Putamen (tissue), 1 donor: Measurements from ENCODE around the gene AADACL2.
"Not testable (repeated sequence)": the region's sequence is repeated elsewhere in the genome, so short reads cannot be mapped to it uniquely, and the experiment has no call there.

Experiments used
- DNase-seq: peaks from one replicate; pipeline ENCODE4 v3.0.0-alpha.2; 2016; ENCODE audit warnings: low spot score

AADACL2 gene, protein sequence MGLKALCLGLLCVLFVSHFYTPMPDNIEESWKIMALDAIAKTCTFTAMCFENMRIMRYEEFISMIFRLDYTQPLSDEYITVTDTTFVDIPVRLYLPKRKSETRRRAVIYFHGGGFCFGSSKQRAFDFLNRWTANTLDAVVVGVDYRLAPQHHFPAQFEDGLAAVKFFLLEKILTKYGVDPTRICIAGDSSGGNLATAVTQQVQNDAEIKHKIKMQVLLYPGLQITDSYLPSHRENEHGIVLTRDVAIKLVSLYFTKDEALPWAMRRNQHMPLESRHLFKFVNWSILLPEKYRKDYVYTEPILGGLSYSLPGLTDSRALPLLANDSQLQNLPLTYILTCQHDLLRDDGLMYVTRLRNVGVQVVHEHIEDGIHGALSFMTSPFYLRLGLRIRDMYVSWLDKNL

DNA sequence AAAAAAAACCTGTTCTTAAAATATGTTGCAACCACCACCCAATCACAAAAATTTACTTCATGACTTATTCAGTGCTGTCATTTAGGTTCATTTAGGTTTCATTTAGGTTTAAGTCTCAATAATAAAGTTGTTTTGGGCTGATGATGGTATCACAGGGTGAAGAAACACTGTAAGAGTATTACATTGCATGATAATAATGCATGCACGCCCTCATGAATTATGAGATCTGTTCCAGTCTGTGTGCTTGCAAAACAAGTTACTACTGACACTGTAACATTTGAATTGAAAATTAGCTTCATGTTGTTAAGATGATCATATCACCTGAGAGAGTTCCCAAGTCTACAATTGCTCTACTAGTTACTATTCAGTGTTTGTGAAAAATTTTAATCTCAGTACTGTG, at the start of gene AADACL2:
Gene AADACL2 (plus strand): TSS at position 315 of the 400 bp plus-strand sequence. CDS start 109 bp downstream, outside the sequence.
- no peak for DNase-seq

DNA sequence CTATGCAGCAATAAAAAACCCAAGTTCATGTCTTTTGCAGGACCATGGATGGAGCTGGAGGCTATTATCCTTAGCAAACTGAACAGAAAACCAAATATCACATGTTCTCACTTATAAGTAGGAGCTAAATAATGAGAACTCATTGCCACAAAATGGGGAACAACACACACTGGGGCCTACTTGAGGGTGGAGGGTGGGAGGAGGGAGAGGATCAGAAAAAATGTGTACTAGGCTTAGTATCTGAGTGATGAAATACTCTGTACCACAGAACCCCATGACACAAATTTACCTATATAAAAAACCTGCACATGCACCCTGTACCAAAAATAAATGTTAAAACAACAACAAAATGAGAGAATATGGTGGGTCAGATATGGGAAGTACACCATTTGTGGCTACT, 49.6 kb upstream of the AADACL2 start:
- no peak for DNase-seq

DNA sequence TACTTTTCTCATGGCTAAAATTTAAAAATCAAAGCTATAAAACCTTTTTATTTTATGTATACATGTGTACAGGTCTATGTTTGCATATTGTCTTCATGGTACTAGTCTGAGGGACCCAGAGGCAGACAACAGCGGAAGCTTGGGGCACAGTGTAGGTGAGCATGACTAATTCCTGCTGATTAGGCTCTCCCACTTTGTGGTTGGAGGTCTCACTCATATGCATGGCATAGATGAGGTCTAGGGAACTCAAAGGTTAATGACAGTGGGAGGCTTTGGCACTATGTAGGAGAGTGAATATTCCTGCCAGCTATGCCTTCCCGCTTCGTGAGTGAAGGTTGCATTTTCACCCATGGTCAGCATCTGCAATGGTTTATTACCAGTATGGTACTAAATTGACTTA, 47.5 kb upstream of the AADACL2 start:
- no peak for DNase-seq

DNA sequence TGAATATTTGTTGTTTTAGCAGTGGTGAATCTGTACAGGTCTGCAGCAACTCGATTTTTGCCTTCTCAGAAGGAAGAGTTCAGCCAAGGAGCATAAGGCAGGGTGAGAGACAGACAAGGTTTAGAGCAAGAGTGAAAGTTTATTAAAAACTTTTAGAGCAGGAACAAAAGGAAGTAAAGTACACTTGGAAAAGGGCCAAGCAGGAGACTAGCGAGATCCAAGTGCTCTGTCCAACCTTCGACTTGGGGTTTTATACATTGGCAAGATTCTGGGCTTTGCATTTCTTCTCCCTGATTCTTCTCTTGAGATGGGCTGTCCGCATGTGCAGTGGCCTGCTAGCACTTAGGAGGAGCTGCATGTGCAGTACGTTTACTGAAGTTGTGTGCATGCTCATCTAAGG, 46.7 kb upstream of the AADACL2 start:
- DNase-seq = no peak

DNA sequence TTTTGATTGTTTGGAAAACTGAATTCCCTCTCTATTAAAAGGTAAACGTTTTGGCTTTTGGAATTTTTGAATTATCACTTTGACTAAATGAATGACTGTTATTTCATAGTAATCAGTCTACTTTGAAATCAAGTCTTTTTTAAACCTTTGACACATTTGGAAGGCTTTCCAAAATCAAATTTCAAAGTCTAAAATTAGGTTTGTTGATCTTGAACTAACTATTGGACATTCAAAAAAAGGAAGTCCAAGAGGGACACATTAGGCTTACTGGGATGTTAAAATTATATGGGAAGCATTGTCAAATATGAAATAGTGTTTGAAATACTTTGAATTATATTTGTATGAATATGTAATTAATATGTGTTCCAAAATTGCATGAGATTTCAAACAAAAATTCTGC, 45.2 kb upstream of the AADACL2 start:
- no peak for DNase-seq

DNA sequence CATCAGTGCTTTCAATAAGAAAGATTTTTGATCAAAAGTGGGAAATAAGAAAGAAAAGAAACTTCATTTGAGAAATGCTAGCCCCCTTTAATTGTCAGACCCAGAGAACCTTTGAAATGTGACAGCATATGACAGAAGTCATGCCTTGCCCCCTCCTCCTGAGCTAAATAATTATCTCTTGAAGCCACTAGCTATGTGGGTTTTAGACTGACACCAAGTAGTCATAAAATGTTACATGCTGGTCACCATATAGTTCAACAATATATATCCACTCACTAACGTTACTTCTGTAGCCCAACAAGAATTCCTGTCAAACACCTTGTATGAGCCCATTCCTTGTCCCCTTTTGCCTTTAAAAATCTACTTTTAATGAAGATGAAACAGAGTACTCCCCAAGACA, 43.1 kb upstream of the AADACL2 start:
- no peak for DNase-seq

DNA sequence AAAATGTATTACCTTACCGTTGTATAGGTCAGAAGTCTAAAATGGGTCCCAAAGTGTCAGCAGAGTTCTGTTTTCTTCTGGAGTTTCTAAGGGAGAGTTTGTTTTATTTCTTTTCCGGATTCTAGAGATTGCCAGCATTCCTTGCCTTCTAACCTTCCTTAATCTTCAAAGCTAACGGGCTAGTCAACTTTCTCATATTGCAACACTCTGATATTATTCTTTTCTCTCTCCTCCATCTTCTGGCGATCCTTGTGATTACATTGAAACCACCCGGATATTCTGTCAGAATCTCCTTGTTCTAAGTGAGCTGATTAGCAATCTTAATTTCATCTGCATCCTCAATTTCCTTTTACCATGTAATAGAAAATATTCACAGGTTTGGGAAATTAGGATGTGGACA, 36.2 kb upstream of the AADACL2 start:
- no peak for DNase-seq

DNA sequence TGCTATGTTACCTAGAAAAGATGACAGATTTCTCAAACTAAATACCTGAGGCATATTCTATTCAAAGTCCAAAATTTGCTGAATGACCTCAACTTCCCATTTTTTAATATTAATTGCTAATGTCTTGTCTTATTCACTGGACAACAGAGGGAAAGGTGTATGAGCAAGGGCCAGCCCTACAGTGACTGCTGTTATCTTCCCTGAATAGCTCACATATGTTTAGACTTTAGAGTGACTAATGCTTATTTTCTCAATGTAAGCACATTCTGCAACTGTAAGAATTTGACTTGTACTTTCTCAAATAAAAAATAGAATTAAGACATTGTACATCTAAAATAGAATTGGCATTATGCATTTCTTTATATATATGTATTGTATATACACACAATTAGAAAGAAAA, 26.5 kb upstream of the AADACL2 start:
- DNase-seq = no peak

DNA sequence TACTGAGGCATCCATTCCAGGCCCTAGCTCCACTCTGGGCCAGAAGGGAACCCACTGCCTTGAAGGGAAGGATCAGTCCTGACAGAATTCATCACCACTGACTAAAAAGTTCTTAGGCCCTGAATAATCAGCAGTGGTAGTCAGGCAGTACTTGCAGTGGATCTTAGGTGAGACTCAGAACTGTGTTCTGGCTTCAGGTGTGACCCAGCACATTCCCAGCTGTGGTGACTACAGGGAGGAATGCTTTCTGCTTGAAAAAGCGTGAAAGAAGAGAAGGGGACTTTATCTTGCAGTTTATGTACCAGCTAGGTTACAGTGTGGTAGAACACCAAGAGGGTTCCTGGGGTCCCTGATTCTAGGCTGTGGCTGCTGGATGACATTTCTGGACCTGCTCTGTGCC, 24.9 kb upstream of the AADACL2 start:
- DNase-seq = no peak

DNA sequence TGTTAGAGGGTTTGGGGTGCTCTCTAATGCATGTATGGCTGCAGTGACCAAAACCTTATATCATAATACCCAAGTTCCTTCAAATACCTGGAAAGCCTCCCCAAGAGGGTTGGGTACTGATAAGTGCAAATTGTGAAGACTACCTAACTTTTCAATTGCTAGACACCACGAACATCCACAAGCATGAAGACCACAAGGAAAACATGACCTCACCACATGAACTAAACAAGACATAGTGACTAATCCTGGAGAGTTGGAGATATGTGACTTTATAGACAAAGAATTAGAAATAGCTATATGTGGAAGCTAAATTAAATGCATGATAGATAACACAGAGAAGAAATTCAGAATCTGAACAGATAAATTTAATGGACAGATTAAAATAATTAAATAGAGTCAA, 23.9 kb upstream of the AADACL2 start:
- DNase-seq = no peak

DNA sequence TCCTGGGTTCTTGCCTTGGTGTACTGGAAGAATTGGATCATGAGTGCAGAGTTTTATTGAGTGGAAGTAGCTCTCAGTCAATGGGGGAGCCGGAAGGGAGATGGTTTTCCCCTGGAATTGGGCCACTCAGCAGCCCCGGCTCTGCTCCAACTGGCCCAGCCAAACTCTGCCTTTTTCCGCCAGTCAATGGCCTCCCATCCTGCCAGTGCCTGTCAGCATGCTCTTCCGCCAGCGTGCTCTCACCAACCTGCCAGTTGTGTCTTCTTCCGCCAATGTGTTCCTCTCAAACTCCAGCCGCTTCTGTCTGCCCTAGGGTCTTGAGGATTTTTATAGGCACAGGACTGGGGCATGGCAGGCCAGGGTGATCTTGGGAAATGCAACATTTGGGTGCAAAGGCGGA, 12.4 kb upstream of the AADACL2 start:
- DNase-seq = no peak

DNA sequence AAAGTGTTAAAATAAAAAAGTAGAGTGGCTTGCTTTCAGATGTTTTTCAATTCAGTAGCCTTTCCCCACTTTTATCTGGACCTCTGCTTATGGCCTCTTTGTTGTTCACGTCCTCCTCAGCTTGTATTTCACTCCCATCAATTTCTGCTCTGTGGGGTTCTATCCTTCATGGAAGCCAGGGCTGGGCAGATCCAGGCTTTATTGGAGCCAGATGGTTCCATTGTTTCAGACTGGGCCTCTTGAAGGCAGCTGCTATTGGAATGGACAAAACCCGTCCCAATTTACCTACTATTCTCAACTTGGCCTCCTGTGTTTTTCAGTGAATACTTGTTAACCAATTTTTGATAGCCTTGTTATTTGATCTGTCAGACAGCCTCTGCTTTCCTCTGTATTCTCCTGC, 10.9 kb upstream of the AADACL2 start:
- no peak for DNase-seq

DNA sequence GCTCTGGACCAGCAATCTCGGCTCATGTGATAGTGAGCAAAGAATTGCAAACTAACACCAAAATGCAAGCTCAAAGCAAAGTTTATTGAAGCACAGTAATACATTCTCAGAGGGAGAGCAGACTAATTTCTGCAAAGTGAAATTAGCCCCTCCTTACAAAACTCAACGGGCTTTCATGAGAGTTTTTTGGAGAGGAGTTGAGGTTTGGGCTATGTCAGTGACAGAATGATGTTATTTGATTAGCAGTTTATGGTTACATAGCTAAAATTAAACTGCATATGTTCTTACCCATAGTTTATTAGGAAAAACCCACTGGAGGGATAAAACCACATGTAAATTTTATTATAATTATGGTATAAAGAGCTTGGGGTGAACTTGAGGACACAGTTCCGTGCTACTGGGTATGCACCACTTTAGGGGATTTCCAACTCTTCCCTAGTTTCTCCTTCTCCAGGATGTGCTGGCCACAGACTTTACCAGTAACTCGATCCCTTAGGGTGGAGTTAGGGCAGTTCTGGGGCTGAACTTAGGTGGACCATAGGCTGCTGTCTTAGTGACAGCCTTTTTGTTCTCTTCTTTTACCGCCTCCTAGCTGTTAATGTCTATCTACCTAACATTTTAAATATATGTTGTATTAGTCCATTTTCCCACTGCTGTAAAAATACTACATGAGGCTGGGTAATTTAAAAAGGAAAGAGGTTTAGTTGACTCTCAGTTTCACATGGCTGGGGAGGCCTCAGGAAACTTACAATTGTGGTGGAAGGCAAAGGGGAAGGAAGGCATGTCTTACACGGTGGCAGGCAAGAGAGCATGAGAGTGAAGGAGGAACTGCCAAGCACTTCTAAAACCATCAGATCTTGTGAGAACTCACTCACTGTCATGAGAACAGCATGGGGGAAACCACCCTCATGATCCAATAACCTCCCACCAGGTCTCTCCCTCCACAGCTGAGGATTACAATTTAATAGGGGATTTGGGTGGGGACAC, 8.9 kb upstream of the AADACL2 start:
- no peak for DNase-seq

DNA sequence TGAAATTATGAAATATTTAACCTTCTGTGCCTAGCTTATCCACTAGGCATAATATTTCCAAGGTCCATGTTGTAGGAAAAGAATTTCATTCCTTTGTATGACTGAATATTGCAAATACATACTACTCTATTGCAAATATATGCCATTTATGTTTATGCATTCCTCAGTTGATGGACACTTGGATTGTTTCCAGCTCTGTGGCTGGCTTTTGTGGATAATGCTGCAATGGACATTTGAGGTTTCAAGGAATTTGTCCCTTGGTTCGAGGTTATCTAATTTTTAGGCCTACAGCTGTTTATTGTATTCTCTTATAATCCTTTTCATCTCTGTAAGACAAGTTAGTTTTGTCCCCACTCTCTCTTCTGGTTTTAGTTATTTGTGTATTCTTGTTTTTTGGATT, 7.7 kb upstream of the AADACL2 start:
- no peak for DNase-seq

DNA sequence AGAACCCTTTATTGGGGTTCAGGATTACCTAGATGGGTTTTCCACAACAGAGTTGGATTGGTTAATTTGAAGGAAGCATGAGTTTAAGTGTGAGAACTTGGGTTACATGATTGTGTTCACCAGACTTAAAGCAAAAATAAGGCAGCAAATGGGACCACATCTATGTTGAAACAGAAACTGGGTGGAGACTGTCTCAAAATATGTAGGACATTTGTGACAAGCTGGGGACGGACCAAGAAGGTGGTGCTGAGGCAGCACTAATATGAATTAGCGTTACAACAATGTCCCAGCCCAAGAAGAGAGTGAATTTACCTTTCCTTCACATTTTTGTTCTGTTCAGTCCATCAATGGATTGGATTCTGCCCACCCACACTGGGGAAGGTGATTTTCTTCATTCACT, 866 bp upstream of the AADACL2 start:
- DNase-seq = no peak

DNA sequence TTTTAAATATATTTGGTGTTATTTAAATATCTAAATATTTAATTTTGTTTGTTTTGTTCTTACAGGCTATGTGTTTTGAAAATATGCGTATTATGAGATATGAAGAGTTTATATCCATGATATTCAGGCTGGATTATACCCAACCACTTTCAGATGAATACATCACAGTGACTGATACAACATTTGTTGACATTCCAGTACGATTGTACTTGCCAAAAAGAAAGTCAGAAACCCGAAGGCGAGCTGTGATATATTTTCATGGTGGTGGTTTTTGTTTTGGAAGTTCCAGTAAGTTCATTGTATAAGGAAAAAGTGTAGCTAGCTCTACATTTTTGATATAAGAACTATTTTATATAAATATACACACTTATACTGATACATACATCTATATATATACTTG, 6.9 kb downstream of the AADACL2 start:
- no peak for DNase-seq

DNA sequence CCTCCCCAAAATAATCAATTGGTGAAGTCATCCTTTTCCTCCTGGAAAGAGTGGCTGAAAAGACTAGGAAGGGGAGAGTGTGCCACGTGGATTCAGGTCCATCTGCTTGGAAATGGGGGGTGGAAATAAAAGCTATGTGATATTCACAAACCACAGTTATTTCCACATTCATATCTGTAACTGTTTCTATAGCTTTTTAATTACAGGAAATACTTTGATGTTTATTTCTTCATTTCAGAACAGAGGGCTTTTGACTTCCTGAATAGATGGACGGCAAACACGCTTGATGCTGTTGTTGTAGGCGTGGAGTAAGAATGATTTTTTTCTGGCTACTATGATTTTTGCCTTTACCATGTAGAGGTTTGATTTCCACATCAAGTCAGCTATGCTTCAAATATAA, 10.1 kb downstream of the AADACL2 start:
- DNase-seq = no peak

DNA sequence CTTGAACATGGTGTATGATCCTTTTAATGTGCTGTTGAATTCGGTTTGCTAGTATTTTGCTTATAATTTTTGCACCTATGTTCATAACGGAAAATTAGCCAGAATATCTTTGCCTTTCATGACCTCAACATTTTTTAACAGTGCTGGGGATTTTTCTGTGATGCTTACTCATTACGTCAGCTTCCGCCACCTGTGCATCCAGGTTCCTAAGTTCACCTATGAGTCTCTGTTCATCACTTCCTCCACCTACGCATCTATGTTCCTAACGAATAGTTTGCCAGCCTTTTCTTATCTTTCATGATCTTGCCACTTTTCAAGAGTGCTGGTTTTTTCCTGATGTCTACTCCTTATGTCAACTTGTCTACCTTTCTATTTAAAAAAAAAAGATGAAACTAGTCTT, 16.5 kb downstream of the AADACL2 start:
- no peak for DNase-seq

DNA sequence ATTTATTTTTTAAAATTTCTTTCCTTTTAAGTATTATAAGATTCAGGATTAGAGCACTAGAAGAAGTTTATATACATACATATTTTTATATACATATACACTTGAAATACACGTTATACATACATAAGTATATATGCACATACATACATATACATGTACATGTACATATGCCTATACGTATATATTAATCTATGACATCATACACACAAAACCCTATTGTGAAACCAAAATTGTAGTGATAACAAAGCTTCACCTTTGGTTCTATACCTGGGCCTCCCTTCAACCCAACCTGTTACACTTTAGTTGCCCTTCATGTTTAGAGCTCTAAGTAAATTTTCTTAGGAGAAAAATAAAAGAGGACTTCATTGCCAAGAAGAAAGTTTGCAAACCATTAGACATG, 17.0 kb downstream of the AADACL2 start:
- DNase-seq = no peak

DNA sequence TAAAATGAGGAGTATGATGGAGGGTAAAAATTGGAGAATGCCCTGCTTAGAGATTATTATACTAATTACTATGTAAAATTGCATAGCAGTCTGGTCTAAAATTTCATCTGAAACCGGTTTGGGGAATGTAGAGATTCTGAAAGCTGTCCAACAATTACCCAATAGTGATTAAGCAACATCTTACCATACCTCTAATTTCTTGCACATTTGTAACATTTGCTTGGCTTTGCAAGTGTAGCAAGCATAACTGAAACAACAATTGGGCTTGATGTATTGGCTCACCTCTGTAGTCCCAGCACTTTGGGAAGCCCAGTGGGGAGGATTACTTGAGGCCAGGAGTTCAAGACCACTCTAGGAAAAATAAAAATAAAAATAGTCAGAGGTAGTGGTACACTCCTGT, 17.4 kb downstream of the AADACL2 start:
- DNase-seq = no peak

DNA sequence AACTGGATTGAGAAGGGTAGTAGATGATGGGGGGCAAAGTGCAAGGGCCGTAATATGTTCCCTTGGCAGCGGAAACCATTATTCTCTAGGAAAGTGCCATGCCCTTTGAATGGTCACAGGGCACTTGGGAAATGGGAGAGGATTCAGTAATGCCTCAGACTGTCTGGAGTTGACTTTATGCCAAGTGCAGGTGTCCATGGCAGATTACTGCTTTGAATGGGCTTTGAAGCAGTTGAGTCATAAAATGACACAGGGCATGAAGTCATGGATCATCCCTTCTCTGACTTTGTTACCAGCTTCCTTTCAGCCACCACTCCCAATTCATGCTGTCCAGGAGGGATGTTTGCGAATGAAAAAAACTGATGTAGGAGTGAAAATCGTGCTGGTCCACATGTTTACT, 20.1 kb downstream of the AADACL2 start:
- no peak for DNase-seq

DNA sequence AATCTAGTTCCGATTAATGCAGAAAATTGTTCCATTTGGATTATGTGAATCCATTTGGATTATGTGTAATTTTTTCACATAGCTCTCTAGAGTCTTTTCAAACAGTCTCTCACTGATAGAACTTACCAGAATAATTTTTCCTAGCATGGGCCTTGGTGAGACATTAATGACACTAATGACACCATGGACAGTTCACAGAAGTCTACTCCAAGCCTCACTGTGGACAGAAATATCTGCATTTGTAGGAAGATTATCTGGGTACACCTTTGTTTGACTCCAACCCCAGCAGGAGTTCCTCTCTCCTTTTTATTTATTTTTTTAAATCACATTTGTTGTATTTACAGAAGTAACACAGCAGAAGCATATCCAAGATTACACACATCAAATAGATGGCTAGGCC, 27.9 kb downstream of the AADACL2 start:
- DNase-seq = no peak

DNA sequence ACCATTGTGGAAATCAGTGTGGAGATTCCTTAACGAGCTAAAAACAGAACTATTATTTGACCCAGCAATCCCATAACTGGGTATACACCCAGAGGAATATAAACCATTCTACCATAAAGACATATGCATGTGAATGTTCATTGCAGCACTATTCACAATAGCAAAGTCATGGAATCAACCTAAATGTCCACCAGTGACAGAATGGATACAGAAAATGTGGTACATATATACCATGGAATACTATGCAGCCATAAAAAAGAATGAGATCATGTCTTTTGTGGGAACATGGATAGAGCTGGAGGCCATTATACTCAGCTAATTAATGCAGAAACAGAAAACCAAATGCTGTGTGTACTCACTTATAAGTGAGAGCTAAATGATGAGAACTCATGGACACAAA, 31.0 kb downstream of the AADACL2 start:
- DNase-seq = not testable (repeated sequence)
